DMS53 treated with DMSO at 0.1 percent for 48 hours (cell line): ENCODE data around the gene TGFB2.

ENCODE experiments used
- DNase-seq: peaks from one replicate; lab custom pipeline; 2025; ENCODE audit not compliant: unreplicated experiment; lab: John Stamatoyannopoulos, UW

TGFB2 gene

DNA sequence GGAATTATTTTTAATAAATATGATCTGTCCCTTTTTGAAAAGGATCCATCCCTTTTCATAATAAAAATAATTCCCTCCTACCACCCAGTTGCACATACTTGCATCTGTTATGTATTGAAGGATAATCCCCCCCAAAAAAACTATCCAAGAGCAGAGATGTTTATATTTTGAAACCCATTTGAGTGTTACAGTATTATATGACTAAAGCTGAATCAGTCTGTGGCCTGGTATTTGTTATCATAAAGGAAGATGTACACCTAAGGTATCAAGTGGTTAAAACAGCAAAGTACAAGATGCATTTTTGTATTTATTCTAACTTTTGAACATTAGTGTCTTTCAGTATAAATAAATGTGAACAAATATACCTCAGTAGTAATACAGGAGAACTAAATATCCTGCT lies 12.7 kb upstream of the TGFB2 start:
- no peak for DNase-seq

DNA sequence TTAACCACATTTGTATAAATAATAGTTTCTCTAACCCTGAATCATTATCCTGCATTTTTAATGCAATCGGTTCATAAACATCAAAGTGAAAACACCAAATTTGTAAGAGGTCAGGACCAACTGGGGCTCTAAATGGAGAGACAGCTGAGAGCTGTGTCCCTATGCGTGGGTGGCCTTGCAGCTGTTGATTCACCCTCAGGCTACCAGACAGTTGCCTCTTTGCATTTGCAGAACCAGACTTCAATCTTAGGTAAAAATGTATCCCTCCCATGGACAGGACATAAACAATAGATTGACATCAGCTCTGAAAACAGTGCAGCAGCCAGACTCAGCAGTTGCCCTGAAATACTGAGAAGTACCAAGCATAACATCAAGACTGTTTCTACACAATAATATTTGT lies 8.8 kb upstream of the TGFB2 start:
- DNase-seq = no peak

DNA sequence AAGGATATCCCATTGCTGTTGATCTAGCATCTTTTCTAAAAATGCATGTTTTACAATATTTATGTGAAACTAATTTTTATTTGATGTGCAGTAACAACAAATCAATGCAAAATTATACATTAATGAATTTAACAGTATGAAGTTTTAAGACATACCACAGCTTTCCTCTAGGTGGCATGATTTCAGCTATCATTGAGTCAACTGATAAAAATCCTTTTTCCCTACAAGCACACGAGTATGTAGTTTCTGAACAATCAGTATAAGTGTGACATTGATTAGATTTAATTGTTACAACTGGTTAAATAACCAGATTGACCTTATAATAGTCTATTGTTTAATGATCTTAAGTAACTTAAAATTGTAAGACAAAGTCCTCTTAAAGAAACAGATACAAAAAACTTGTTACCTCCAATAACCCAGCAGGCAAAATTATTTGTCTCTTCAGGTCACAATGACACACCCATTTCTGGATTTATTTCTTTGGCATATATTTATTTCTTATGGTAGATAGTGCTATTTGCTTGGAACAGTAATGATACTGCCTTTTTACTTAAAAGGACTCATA lies 5.8 kb upstream of the TGFB2 start:
- DNase-seq = peak; percentile 73

DNA sequence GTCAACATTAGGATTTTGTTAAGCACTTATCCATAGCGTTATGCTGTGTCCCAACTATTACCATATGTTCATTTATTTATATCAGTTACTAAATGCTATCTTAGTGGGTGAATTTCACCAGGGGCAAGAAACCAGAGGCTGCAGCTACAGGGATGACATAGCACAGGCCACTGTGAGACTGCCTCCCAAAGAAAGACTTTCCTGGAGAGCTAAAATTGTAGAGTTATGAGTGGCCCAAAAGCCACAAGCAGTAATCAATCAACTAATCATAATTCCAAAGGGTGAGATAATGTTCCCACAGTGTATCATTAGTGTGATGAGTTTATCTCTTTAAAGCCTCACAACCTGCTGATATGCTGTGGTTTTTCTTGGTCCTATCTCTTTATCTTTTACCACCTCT lies 3.8 kb upstream of the TGFB2 start:
- no peak for DNase-seq

DNA sequence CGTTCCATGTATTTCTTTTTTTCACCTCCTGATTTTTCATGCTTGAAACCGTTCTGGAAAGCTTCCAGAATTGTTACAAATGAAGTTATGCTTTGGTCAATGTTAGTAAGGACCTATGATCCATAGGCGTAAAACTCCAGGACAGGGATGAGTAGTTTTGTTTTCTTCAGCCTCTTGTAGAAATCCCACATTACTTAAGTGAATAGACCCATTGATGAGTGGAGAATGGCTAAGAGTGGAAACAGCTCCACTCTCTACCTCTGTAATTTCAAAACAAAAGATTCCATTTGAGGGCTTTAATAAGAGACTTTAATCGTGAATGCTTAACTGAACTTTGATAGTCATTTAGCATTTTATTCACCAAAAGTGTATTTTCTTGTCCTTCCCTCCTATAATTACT lies 3.0 kb upstream of the TGFB2 start:
- no peak for DNase-seq

DNA sequence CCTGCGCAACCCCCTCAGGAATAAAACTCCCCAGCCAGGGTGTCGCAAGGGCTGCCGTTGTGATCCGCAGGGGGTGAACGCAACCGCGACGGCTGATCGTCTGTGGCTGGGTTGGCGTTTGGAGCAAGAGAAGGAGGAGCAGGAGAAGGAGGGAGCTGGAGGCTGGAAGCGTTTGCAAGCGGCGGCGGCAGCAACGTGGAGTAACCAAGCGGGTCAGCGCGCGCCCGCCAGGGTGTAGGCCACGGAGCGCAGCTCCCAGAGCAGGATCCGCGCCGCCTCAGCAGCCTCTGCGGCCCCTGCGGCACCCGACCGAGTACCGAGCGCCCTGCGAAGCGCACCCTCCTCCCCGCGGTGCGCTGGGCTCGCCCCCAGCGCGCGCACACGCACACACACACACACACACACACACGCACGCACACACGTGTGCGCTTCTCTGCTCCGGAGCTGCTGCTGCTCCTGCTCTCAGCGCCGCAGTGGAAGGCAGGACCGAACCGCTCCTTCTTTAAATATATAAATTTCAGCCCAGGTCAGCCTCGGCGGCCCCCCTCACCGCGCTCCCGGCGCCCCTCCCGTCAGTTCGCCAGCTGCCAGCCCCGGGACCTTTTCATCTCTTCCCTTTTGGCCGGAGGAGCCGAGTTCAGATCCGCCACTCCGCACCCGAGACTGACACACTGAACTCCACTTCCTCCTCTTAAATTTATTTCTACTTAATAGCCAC lies 696 bp downstream of the TGFB2 start:
- peak; percentile 77 for DNase-seq

DNA sequence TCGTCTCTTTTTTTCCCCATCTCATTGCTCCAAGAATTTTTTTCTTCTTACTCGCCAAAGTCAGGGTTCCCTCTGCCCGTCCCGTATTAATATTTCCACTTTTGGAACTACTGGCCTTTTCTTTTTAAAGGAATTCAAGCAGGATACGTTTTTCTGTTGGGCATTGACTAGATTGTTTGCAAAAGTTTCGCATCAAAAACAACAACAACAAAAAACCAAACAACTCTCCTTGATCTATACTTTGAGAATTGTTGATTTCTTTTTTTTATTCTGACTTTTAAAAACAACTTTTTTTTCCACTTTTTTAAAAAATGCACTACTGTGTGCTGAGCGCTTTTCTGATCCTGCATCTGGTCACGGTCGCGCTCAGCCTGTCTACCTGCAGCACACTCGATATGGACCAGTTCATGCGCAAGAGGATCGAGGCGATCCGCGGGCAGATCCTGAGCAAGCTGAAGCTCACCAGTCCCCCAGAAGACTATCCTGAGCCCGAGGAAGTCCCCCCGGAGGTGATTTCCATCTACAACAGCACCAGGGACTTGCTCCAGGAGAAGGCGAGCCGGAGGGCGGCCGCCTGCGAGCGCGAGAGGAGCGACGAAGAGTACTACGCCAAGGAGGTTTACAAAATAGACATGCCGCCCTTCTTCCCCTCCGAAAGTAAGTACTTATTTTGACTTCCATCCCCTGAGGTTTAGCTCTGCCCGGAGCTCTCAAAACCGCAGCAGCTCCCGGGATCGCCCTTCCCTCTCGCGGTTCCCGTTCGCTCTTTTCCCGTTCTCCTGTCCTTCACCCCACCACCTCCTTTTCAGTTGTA lies 1.5 kb downstream of the TGFB2 start:
- DNase-seq = peak; percentile 38

DNA sequence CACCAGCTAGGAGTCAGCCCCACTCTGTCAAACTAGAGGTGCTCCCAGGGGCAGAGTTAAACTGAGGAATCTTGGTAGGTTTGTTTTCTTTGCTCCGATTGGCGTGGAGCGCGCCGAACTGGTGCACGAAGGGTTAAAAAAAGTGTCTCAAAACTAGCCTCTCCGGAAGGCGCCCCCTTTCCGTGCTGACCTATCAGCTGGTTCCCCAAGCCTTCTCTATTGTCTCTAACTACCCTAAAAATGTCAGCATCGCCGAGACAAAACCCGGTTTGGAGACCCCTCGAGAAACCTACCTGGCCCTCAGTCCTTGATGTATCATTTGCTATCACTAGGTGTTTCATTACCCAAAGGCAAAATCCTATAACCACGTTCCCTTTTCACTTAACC lies 2.2 kb downstream of the TGFB2 start:
- no peak for DNase-seq

DNA sequence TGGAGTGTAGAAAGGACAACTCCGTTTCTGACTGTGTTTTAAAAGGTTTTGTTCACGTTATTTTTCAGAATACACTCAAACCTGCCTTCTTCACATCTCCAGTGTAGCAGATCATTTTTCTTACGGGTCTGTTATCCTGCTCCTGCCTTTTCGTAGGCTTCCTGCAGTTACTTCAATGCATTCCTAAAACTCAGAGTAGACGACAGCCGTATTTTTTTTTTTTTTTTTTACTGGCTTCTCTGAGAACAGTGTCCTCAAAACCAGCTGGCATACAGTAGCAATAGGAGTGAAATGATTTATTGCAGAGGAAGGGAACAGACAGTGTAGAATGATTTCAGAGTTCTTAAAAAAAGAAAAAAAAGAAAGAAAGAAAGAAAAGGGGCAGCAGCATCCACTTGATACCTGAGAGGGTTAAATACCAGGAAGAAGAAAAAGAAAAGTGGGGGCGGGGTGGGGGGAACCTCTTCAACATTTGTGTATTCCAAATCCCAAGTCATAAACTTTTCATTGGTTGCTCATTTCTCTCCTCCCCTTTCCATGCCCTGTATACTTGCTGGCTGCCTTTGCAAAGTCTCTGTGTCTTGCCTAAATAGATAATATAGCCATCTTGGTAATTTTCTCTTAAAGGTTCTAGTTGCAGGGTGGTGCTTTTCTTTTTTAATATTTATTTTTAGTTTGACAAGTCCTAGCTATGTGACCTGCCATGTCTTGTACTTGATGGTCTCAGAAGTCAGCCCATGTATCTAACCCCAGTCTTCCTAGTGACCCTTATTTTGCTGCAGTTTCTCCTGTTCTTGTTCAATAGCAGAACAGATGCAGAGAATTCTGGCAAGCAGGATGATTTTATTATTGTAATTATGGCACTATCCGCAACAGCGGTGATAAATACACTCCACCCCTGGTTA lies 2.8 kb downstream of the TGFB2 start:
- peak; percentile 70 for DNase-seq

DNA sequence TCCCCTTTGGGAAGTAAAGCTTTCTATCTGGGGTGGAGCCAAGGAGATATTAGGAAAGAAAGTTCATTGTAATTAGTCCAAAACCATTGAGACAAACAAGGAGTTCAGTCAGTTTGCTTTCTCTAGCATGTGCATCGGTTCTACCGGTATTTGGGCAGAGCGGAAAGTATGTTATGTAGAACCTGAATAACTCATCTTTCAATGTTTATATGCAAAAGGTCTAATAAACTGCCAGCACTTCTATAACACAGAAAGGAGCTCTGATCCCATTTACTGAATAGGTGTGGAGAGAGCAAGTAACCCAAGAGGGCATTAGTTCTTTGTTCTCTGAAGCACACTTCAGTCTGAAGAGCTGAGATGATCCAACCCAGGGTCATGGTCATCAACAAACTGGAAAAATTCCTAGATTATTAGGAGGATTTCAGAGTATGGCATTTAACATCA lies 3.5 kb downstream of the TGFB2 start:
- peak; percentile 90 for DNase-seq

DNA sequence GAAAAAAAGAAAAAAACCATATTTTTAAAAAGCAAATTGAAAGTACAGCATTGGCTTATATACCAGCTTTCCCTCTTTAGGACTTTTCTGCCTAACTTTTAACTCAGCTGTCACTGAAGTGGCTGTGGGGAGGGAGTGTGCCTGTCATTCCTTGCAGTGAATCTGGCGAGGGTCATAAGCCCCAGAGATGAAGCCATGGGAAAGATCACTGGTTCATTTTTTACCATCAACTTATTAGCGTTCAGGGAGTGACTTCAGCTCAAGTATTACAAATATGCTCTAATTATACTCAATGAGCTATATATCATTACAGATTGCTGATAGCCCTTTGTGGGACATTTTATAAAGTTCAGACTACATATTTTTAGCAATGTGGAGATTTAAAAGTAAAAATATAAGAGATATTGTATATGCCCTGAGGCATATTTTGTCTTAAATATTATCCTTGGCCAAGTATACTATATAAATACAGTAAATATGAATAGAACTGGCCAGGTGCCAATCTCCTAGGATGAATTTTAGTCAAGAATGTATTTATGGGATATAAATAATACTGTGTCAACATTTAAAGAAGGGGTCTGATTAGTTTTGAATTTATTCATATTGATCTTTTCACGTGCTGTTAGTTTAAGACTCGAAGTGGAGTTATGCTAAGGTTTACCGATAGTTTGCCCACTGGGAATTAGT lies 4.4 kb downstream of the TGFB2 start:
- no peak for DNase-seq

DNA sequence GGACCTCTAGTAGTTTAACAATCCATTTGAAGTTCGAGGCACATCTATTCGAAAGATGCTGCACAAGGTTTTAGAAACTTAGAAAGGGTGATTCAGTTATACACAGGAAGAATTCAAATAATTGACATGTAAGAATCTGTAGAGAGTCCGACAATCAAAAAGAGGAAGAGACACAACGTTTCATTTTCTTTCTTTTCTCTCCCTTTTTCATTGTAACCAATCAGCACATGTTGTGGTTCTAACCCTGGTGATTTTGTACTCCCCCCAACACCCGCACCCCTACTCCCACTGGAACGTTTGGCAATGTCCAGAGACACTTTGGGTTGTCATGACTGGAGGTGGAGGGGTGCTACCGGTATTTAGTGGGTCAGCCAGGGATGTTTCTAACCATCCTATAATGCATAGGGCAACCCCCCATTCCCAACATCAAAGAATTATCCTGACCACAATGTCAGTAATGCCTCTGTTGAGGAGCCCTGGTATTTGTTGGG lies 4.9 kb downstream of the TGFB2 start:
- no peak for DNase-seq

DNA sequence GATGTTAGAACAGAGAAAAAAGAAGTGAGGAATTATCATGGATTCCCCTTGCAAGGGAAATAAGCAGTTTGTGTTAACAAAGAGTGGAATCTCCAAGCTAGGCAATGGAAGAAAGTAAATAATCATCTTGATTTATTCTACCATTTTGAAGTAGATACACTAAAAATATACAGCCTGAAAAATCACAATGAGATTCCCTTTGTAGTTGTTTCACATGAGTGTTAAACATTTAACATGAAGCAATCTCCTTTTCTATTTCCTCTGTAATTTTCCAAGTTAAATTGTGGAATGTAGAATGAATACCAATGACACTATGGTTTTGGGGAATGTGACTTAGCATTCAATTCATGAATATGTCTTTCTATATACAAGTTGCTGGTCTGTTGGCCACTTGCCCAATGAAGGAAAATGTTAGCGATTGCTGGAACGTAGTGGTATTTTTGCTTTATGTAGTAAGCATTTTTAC lies 5.7 kb downstream of the TGFB2 start:
- DNase-seq = no peak

DNA sequence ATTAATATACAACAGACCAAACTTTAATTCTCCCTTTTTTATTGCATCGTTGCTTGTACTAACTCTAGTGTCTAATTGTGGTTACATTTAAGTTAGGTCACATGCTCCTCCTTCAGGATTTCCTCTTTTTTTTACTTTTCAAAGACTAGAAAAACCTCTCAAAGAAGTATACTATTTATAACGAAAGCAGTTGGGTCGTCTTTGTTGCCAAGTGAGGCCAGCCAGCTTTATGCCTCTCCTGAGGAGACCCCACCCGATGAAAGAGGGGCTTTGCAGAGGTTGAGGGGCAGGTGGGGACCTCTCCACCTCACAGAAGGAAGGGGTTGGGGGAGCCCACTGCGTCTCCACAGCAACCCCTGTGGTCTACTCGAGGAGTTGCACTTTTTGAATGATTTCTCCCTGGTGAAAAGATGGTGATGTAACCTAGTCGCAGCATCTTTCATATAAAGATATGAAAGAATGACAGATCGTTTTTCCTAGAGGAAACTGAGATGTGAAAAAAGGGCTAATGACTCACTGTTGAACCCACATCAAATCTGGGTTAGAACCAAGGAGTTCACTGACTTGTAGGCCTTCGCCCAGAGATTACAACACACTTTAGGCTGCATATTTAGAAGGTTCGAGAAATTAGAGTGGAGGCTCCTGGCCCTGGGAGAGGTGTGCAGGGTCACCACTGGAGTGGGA lies 6.4 kb downstream of the TGFB2 start:
- DNase-seq = no peak

DNA sequence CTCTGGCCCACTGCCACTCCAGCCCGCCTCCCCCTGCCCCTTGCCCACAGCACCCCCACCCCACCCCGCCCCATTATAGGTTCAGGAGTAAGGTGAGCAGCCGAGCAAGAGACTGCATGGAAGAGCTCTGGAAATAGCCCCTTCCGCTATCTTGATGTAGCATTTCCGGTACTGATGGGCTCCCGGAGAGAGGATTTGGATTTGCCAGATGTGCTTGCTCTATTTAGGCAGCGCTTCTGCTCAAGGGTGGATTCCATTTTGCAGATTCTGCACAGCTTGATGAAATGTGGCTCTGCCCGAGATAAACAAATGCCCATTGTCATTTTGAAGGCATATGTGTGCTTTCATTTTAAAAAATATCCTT lies 6.9 kb downstream of the TGFB2 start:
- no peak for DNase-seq

DNA sequence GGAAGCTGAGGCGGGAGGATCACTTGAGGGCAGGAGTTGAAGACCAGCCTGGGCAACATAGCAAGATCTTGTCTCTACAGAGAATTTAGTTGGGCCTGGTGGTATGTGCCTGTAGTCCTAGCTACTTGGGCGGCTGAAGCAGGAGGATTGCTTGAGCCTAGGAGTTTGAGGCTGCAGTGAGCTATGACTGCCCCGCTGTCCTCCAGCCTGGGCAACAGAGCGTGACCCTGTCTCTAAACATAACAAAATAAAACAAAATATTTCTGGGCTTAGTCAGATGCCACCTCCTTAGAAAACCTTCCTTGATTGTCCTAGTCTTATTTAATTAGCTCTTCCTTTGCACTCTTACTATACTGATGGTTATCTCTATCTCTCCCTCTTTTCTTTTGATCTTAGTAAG lies 8.5 kb downstream of the TGFB2 start:
- DNase-seq = no peak

DNA sequence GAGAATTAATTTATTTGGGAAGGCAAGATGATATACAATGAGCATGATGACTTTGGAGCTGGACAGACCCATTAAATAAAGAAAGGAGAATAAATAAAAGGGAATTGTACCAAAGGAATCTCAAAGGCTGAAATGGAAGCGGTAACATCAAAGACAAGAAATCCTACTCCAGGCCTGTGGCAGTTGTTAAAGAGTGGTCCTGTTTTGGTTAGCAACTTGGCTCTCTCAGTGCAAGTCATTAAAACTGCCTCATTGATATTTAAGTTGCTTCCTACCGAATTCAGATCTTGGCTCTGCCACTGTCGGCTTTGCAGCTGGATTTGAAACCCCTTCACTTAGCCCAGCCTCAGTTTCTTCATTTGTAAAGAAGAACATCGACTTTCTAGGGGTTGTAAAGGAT lies 10.1 kb downstream of the TGFB2 start:
- DNase-seq = no peak

DNA sequence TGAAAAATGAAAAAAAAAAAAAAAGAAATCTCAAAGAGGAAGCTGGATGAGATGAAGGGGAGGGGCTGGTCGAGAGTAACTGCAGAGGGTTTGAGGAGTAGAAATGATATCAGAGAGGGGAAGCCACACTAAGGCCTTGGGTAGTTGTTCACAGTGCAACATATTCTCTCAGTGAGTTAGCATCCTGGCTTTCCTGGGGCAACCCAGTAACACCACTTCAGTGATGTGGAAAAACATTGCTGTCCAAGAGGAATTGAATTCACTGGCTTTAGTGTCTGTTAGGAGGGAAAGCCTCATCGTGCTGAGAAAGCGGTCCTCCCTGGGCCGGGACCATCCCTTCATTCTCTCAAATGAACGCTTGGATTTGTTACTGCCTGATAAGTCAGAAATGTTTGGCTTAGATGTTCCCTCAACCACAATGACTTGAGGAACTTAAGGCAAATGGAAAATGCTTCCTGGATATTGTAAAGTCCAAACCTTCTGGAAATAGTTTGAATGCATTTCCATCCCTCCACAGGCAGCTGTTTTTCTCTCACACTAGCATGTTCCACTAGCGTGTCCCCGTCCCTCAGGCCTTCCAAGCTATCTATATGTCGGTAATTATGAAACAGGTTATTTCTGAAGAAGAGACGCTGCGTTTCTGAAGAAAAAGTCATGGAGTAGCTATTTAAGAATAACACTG lies 12.2 kb downstream of the TGFB2 start:
- no peak for DNase-seq

DNA sequence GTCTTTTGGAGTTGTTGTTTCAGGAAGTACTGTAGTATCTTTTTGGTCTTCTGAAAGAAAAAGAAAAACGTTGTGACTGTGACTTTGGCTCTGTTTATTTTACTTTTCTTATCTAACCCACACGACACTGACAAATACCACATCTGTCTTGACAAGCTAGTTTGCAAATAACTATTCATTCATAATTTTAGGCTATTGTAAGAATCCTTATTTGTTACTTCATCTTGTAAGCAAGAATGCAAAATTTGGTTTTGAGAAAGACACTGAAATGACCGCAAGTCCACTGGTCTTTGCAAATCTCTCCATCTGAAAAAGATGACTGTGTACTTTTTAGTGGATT lies 12.7 kb downstream of the TGFB2 start:
- no peak for DNase-seq
